ENCODE measurements around the gene NCDN. TPM values are rescaled to one million over a fixed set of nuclear protein-coding genes. Genes with fewer than 3 reads are reported as not detected.
A peak's percentile ranks its signal among the peaks of the same experiment; 100 is the strongest.
"Not testable (repeated sequence)": the region's sequence is repeated elsewhere in the genome, so short reads cannot be mapped to it uniquely, and the experiment has no call there.

Gene NCDN
- total RNA-seq, 8 experiments from 2014 or later = 37.4 to 57.6 (median 50.3) TPM

- ATAC-seq (replicated peaks in 6 of 8) = peak in 1 of 8 experiments; percentile 45
- no peak overlapping the region for H3K4me3 ChIP-seq
- in situ Hi-C loops (cut with MboI; ENCODE audit: low pct_unique_long_range_greater_than_20kb in 2 of 9, low sequenced_read_pairs in 9 of 9, unreplicated experiment in 9 of 9) = loop anchor here in 5 of 9 experiments (10.0 to 25.0 kb wide), 3 partner anchors 137 to 150 kb away; partner anchors contain the start of gene C1orf216 (in 3 of the 5)
- H3K27ac ChIP-seq = no peak overlapping the region
- 55 to 100% (median 67%) methylated on average over 1 to 17 of the region's 30 CpGs; no CpG with 5 or more reads in 2 of the 10 experiments for WGBS, 10 experiments
- H3K4me1 ChIP-seq (replicated peaks in 1 of 2) = peaks cover 0 to 7% of the 10 kb centered on the region in 2 donors
Observed at GRCh38 chr1:35574655-35575415, 17.2 kb downstream of the NCDN start.

DNA sequence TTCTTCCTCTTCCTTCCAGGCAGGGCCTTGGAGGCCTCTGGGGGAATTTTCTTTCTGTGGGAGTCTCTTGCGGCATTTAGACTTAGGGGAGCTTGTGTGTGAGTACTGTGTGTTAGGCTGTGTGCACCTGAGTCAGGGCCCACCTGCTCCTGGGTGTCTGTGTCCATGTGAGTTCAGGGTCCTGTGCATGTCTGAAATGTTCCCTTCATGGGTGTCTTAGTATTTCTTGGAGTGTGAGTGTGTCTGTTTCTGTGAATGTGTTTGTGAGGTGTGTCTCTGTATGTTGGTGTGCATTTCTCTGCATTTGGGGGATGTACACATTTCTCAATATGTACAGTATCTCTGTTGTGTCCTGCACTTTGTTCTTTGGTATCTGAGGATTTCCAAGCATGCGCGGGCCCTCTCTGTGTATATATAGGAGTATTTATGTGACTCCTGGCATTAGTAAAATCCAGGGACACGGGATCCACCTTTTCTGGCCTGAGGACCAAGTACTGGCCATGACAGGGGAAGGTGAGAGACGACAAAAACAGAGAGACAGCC is 17.9 kb downstream of the NCDN start:
- Histone ChIP-seq H3K4me3 (no peak overlapping the region), H3K4me1 (replicated peaks in 1 of 2) (peaks cover 0 to 7% of the 10 kb centered on the region in 2 donors), H3K27ac (no peak overlapping the region)
- 60 to 100% (median 84%) methylated on average over 1 to 5 of the region's 5 CpGs; no CpG with 5 or more reads in 4 of the 10 experiments for WGBS, 10 experiments
- no peak for ATAC-seq (replicated peaks in 6 of 8)
- in situ Hi-C loops (cut with MboI; ENCODE audit: low pct_unique_long_range_greater_than_20kb in 2 of 9, low sequenced_read_pairs in 9 of 9, unreplicated experiment in 9 of 9) = loop anchor here in 3 of 9 experiments (10.0 kb wide), 2 partner anchors 139 to 149 kb away; partner anchors contain the start of gene C1orf216 (in 1 of the 3)

DNA sequence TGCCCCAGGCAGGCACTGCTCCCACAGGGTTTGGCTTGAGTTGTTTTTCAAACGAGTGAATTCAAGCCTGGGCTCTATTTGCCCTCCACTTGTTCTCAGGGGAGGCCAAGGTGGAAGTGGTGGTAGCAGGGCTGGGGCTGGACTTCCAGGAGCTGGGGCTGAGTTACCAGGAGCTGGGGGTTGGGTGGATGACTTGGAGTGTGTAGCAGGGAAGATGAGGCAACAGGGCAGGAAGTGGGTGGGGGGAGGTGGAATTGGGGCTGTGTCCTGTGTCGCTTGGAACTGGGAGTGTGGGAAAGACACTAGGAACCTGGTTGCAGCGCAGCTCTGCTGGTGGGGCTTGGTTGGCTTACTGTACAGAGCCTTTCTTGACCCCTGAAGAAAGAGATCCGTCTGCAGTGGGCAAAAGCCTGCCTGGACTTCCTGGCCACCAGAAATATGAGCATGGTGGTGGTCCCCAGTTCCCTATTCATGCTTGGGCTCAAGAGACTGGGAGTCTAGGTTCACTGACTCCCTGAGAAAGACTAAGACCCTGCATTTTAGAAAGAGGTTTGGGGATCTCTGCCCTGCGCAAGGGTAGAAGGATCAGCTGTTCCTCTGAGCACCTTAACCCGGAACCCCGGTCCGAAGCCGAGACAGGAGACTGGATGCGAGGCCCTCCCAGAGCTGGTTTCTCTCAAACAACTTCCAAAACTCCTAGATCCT is 18.6 kb downstream of the NCDN start:
- in situ Hi-C loops (cut with MboI; ENCODE audit: low pct_unique_long_range_greater_than_20kb in 2 of 9, low sequenced_read_pairs in 9 of 9, unreplicated experiment in 9 of 9) = loop anchor here in 3 of 9 experiments (10.0 kb wide), 2 partner anchors 139 to 149 kb away; partner anchors contain the start of gene C1orf216 (in 1 of the 3)
- WGBS, 10 experiments = 52 to 100% (median 64%) methylated on average over 1 to 10 of the region's 10 CpGs; no CpG with 5 or more reads in 4 of the 10 experiments
- Histone ChIP-seq H3K4me3 (no peak overlapping the region), H3K27ac (no peak overlapping the region), H3K4me1 (replicated peaks in 1 of 2) (peaks cover 0 to 7% of the 10 kb centered on the region in 2 donors)
- no peak for ATAC-seq (replicated peaks in 6 of 8)

DNA sequence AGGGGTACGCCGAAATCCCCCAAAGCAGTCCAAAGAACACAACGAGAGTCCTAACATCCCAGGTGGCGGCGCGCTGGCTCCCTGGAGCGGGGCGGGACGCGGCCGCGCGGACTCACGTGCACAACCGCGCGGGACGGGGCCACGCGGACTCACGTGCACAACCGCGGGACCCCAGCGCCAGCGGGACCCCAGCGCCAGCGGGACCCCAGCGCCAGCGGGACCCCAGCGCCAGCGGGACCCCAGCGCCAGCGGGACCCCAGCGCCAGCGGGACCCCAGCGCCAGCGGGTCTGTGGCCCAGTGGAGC is 19.1 kb downstream of the NCDN start:
- not testable (repeated sequence) for H3K4me3 ChIP-seq; H3K4me1 ChIP-seq (replicated peaks in 1 of 2); H3K27ac ChIP-seq; ATAC-seq (replicated peaks in 6 of 8)
- in situ Hi-C loops (cut with MboI; ENCODE audit: low pct_unique_long_range_greater_than_20kb in 2 of 9, low sequenced_read_pairs in 9 of 9, unreplicated experiment in 9 of 9) = loop anchor here in 3 of 9 experiments (10.0 kb wide), 2 partner anchors 138 to 148 kb away; partner anchors contain the start of gene C1orf216 (in 1 of the 3)
- WGBS, 10 experiments = 37 to 80% (median 50%) methylated on average over 2 to 5 of the region's 37 CpGs; no CpG with 5 or more reads in 5 of the 10 experiments

DNA sequence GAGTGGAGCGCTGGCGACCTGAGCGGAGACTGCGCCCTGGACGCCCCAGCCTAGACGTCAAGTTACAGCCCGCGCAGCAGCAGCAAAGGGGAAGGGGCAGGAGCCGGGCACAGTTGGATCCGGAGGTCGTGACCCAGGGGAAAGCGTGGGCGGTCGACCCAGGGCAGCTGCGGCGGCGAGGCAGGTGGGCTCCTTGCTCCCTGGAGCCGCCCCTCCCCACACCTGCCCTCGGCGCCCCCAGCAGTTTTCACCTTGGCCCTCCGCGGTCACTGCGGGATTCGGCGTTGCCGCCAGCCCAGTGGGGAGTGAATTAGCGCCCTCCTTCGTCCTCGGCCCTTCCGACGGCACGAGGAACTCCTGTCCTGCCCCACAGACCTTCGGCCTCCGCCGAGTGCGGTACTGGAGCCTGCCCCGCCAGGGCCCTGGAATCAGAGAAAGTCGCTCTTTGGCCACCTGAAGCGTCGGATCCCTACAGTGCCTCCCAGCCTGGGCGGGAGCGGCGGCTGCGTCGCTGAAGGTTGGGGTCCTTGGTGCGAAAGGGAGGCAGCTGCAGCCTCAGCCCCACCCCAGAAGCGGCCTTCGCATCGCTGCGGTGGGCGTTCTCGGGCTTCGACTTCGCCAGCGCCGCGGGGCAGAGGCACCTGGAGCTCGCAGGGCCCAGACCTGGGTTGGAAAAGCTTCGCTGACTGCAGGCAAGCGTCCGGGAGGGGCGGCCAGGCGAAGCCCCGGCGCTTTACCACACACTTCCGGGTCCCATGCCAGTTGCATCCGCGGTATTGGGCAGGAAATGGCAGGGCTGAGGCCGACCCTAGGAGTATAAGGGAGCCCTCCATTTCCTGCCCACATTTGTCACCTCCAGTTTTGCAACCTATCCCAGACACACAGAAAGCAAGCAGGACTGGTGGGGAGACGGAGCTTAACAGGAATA is 19.7 kb downstream of the NCDN start:
- in situ Hi-C loops (cut with MboI; ENCODE audit: low pct_unique_long_range_greater_than_20kb in 2 of 9, low sequenced_read_pairs in 9 of 9, unreplicated experiment in 9 of 9) = loop anchor here in 3 of 9 experiments (10.0 kb wide), 2 partner anchors 137 to 147 kb away; partner anchors contain the start of gene C1orf216 (in 1 of the 3)

DNA sequence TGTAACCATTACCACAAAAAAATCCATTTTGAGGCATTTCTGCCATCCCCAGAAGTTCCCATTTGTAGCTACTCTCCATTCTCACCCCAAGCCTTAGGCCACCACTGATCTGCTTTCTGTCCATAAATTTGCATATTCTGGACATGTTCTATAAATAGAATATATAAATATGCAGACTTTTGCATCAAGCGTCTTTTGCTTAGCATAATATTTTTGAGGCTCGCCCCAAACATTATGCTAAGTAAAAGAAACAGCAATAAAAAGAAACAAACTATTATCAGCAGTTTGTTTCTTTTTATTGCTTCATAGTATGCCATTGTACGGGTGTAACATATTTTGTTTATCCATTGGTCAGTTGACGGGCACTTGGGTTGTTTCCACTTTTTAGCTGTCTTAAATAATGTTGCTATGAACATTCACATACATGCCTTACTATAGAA is 23.4 kb downstream of the NCDN start:
- WGBS, 10 experiments = 0 to 100% (median 86%) methylated on average over 2 to 4 of the region's 4 CpGs

More for the DNA sequence above, 19.7 kb downstream of the NCDN start:
- whole genome bisulfite sequencing, 10 experiments = 0 to 60% (median 23%) methylated on average over 2 to 29 of the region's 70 CpGs; no CpG with 5 or more reads in 3 of the 10 experiments
- no peak overlapping the region for H3K27ac ChIP-seq
- H3K4me1 ChIP-seq (replicated peaks in 1 of 2) = peaks cover 0 to 6% of the 10 kb centered on the region in 2 donors
- H3K4me3 ChIP-seq = no peak overlapping the region
- peak in 4 of 8 experiments; percentile 2 to 13 (median 8) for ATAC-seq (replicated peaks in 6 of 8)

DNA sequence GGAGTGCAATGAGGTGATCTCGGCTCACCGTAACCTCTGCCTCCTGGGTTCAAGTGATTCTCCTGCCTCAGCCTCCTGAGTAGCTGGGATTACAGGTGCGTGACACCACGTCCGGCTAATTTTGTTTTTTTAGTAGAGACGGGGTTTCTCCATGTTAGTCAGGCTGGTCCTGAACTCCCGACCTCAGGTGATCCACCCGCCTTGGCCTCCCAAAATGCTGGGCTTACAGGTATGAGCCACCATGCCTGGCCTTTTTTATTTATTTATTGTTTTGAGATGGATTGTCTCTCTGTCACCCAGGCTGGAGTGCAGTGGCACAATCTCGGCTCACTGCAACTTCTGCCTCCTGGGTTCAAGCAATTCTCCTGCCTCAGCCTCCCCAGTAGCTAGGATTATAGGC is 24.0 kb downstream of the NCDN start:
- 83 to 100% (median 99%) methylated on average over 2 to 9 of the region's 9 CpGs; no CpG with 5 or more reads in 2 of the 10 experiments for WGBS, 10 experiments
- H3K4me3 ChIP-seq; H3K4me1 ChIP-seq (replicated peaks in 1 of 2); in situ Hi-C loops (cut with MboI; ENCODE audit: low pct_unique_long_range_greater_than_20kb in 2 of 9, low sequenced_read_pairs in 9 of 9, unreplicated experiment in 9 of 9); H3K27ac ChIP-seq; ATAC-seq (replicated peaks in 6 of 8): not testable (repeated sequence)

More for the DNA sequence above, 23.4 kb downstream of the NCDN start:
- no peak overlapping the region for H3K27ac ChIP-seq
- H3K4me1 ChIP-seq (replicated peaks in 1 of 2) = no peaks in the 10 kb centered on the region
- ATAC-seq (replicated peaks in 6 of 8) = peak in 4 of 8 experiments; percentile 36 to 91 (median 81)
- H3K4me3 ChIP-seq = no peak overlapping the region
- in situ Hi-C loops (cut with MboI; ENCODE audit: low pct_unique_long_range_greater_than_20kb in 2 of 9, low sequenced_read_pairs in 9 of 9, unreplicated experiment in 9 of 9) = no loop called here

DNA sequence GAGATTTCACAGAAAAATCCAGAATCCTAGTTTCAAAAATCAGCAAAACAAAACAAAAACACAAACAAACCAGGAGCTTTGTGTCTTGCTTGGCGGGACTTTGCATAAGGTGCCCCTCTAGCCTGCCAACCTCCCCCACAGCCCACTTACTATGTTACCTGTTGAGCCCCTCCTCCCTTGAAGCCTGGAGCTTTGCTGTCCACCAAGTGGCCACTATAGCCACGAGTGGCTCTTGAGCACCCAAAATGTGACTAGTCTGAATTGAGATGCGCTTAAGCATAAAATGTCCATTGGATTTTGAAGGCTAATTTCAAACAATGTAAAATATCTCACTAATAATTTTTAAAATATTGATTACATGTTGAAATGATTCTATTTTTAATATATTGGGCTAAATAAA is 27.7 kb downstream of the NCDN start:
- in situ Hi-C loops (cut with MboI; ENCODE audit: low pct_unique_long_range_greater_than_20kb in 2 of 9, low sequenced_read_pairs in 9 of 9, unreplicated experiment in 9 of 9) = no loop called here
- ATAC-seq (replicated peaks in 6 of 8) = no peak
- 70 to 100% (median 100%) methylated on average over 1 to 3 of the region's 3 CpGs; no CpG with 5 or more reads in 3 of the 10 experiments for WGBS, 10 experiments

GRCh38 chr1:35585805-35586204 is 28.2 kb downstream of the NCDN start:
- in situ Hi-C loops (cut with MboI; ENCODE audit: low pct_unique_long_range_greater_than_20kb in 2 of 9, low sequenced_read_pairs in 9 of 9, unreplicated experiment in 9 of 9); H3K4me3 ChIP-seq; H3K4me1 ChIP-seq (replicated peaks in 1 of 2); ATAC-seq (replicated peaks in 6 of 8); H3K27ac ChIP-seq: not testable (repeated sequence)
- 60 to 100% (median 84%) methylated on average over 1 of the region's 1 CpG; no CpG with 5 or more reads in 4 of the 10 experiments for WGBS, 10 experiments

More for the DNA sequence above, 27.7 kb downstream of the NCDN start:
- Histone ChIP-seq H3K4me3 (no peak overlapping the region), H3K27ac (no peak overlapping the region), H3K4me1 (replicated peaks in 1 of 2) (peaks cover 0 to 3% of the 10 kb centered on the region in 2 donors)

- Histone ChIP-seq H3K27ac (no peak overlapping the region), H3K4me1 (replicated peaks in 1 of 2) (peaks cover 0 to 3% of the 10 kb centered on the region in 2 donors), H3K4me3 (no peak overlapping the region)
- no peak for ATAC-seq (replicated peaks in 6 of 8)
- in situ Hi-C loops (cut with MboI; ENCODE audit: low pct_unique_long_range_greater_than_20kb in 2 of 9, low sequenced_read_pairs in 9 of 9, unreplicated experiment in 9 of 9) = no loop called here
- WGBS, 10 experiments = 36 to 100% (median 76%) methylated on average over 1 to 4 of the region's 7 CpGs; no CpG with 5 or more reads in 2 of the 10 experiments
Observed at GRCh38 chr1:35586808-35587207, 29.2 kb downstream of the NCDN start.

DNA sequence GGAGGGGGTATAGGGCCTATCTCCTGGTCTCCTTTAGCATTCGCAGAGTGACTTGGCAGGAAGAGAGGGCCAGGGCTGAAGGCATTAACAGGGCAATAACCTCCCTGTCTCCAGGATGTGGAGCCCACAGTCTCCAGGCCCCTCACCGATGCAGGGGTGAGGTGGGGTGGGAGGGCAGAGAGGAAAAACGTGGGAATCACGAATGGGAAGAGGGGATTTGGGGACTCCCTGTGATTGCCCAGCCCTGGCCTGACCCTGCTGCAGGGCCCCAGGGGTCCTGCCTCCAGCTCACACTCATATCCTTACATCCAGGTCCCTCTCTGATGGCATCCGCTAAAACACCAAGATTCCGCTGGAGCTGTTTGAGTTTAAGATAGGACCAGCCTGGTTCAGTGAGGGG is 30.1 kb downstream of the NCDN start:
- Histone ChIP-seq H3K27ac (no peak overlapping the region), H3K4me3 (no peak overlapping the region), H3K4me1 (replicated peaks in 1 of 2) (peaks cover 0 to 3% of the 10 kb centered on the region in 2 donors)
- WGBS, 10 experiments = 25 to 100% (median 73%) methylated on average over 1 to 4 of the region's 6 CpGs; no CpG with 5 or more reads in 4 of the 10 experiments
- in situ Hi-C loops (cut with MboI; ENCODE audit: low pct_unique_long_range_greater_than_20kb in 2 of 9, low sequenced_read_pairs in 9 of 9, unreplicated experiment in 9 of 9) = no loop called here
- ATAC-seq (replicated peaks in 6 of 8) = no peak

All from motor neuron (in vitro differentiated cells).